Stimulated activated CD8-positive, alpha-beta memory T cell treated with anti-CD3 and anti-CD28 coated beads, Interleukin-15, amount 100 ng/mL, for 4 hours (primary cell): Measurements from ENCODE around the gene AADACL4.
"Not testable (repeated sequence)": the region's sequence is repeated elsewhere in the genome, so short reads cannot be mapped to it uniquely, and the experiment has no call there.

Experiments used
- DNase-seq, 2 donors: peaks; one replicate each; pipeline ENCODE4 v3.0.0-alpha.2; 2020; ENCODE audit warnings: low read depth in 2 of 2

The AADACL4 gene

DNA sequence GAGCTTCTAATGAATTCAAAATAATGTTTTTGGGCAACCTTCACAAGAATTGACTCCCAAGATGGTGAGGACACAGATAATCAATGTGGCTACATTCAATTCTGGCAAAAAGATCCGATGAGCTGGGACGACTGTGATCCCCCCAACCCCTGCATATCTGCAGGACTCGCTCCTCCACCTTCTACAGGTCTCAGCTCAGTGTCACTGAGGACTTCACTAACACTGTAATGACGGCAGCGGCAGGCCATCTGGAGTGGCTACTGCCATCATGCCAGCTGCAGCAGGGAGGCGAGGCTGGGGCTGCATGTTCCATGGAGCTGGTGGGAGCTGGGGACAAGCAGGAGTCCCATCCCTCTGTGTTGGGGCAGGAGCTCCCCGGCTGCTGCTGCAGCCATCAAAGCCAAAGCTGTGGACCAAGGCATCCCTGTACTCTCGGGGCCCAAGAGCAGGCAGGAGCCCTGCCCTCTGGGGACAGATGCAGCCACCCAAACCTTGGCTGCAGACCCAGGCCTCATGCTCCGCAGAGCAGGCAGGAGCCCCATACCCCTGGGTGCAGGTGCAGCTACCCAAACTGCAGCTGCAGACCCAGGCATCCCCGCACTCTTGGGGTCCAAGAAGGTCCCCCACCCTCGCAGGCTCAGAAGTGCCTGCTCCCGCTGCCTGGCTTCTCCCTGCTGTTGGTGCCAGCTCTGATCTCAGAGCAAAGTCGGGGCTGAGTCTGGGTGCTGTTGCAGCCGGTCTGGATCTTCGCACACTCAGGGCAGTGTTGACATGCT lies 13.7 kb upstream of the AADACL4 start:
- no peak for DNase-seq

DNA sequence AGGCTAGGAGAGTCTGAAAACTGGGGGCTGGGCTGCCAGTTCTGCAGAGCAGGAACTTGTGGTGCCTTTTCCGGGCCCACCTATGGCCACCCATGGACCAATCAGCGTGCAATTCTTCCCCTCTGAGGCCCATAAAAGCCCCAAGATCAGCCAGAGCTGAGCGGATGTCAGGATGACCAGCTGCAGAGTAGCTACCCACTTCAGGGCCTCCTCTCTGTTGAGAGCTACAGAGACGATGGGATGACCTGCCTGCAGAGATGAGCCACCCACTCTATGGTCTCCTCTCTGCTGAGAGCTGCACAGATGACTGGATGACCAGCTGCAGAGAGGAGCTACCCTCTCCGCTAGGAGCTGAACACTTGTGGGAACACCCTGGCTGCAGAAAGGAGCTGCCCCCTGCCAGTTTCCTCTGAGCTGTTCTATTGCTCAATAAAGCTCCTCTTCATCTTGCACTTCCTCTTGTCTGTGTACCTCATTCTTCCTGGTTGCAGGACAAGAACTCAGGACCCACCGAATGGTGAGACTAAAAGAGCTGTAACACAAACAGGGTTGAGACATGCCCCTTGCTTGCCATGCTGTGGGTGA lies 12.8 kb upstream of the AADACL4 start:
- no peak for DNase-seq

GRCh38 chr1:12631571-12631970 lies 12.3 kb upstream of the AADACL4 start:
- no peak for DNase-seq

DNA sequence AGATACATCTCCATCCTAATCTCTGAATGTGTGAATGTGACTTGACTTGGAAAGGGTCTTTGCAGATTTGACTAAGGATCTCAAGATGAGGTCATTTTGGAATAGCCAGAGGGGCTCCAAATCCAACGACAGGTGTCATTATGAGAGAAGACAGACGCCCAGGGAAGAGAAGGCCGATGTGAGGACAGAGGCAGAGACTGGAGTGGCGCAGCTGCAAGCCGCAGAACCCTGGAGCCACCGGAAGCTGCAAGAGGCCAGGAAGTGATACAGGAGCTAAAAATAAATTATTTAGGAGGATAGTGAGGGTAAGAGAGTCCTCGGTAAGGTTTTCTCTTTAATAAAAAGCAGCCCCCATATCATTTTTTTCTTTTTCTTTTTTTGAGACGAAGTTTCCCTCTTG lies 9.7 kb upstream of the AADACL4 start:
- no peak for DNase-seq

DNA sequence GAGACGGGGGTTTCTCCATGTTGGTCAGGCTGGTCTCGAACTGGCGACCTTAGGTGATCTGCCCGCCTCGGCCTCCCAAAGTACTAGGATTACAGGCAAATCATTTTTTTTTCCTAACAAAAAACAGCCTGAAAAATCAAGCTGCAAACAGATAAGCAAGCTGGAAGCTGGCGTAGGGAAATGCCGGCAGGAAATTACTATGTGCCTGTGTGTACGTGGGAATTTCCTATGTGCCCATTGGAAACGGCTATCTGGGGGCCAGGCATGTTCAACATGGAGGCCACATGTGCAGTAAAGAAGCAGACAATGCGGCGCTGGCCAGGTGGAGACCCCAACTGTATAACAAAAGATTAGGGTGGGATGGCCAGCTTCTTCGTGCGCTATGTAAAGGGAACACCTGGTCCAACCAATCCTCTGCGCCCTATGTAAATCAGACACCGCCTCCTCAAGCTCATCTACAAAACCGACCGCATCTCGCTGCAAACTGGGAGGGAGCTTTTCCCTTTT lies 9.1 kb upstream of the AADACL4 start:
- no peak for DNase-seq

DNA sequence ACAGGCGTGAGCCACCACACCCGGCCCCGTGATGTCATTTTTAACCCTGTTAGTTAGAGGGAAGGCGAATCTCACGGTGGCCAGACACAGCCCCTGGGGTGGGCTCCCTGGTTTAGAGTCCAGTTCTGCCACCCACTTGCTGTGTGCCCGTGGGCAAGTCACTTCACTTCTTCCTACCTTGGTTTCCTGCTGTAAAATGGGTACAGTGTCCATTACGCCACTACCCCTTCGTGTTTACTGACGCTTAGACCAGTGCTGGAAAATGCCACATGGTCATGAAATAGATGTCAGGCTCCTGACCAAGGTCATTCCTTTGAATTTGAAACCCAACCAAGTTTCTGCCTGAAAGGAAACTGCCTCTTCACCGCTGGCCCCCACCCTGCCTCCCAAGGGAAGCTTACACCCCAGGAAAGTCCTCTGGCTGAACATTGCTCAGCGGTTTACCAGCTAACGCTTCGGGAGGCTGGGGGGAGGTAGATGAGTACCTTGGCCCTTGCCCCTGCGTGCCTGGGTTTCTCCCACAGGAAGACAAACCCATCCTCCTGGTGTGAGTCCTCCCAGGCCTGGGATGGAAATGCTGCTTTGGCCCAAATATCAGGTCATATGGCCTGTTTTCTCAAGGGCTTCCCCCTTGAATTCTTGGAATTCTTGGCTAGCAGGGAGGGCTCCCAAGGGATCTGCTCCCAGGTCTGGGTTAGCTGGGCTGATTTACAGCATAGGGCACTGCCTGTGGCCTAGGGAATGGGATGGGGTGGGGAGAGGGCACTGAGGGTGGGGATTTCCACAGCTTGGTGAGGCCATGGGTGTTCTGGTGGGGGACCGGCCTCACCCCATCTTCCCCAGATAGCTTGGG lies 7.6 kb upstream of the AADACL4 start:
- DNase-seq = no peak

GRCh38 chr1:12637693-12638092 lies 6.2 kb upstream of the AADACL4 start:
- no peak for DNase-seq

DNA sequence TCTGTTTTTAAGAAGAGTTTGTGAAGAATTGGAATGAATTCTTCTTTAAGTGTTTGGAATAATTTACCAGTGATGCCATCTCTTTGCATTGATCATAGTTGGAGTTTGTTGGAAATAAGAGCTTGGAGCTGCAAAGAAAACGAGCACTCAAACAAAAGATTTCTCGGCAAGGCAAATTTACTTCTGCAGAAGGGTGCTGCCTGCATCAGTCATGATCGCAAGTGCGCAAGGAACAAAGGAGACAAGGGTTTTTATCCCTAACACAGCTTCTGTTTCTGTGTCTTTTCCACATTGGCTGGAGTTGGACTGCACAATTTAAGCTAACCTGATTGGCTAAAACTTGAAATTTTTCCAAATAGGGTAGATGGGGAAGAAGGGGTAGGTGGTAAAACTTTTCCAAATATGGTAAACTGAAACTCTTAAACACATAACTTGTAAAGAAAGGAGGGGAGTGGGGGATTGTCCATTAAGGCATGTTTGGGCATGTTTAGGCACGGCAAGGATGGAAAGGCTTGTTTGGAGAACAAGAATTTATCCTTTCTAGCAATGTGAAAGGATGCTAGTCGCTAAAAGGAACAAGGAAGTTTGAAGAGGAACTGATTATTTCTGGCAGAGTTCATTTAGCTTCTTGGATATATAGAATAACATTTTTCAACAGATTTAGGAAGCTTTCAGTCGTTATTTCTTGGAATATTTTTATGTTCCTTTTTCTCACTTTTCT lies 3.5 kb upstream of the AADACL4 start:
- no peak for DNase-seq

DNA sequence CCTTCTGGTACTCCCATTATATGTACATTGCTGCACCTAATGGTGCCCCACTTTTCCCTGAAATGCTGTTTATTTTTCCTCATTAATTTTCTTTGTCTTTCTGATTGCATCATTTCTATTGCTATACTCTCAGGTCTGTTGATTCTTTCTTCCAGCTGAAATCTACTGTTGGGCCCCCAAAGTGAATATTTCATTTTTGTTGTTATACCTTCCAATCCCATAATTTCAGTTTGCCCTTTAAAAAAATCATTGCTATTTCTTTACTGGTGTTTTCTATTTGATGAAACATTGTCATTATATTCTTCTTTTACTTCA lies 3.0 kb upstream of the AADACL4 start:
- no peak for DNase-seq

- DNase-seq = no peak
Observed at GRCh38 chr1:12643079-12643478, 806 bp upstream of the AADACL4 start.

DNA sequence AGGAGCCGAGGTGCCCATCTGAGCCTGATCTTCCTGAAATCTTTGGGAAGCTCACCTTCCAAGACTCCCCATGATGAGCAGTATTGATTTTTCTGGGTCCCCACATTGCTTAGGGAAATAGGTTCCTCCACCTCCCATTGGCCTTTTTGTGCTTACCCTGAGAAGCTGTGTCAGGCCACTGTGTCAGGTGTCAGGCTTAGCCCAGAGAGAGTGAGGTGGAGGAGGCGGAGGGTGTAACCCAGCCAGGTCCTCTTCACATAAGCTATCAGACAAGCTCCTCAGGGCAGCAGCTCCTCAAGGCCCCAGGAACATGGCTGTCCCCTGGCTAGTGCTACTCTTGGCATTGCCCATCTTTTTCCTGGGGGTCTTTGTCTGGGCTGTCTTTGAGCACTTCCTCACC lies 352 bp downstream of the AADACL4 start:
- DNase-seq = no peak

GRCh38 chr1:12644829-12645228 lies 944 bp downstream of the AADACL4 start:
- no peak for DNase-seq

DNA sequence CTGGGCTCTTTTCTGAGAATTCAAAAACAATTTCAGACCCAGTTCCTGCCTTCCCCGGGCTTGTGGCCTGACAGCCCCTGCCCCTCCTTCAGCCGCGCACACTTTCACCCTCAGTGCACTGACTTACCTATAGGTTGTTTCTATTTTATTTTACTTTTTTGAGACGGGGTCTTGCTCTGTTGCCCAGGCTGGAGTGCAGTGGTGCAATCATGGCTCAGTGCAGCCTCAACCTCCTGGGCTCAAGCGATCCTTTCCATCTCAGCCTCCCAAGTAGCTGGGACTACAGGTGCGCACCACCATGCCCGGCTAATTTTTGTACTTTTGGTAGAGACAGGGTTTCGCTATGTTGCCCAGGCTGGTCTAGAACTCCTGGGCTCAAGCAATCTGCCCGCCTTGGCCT lies 1.5 kb downstream of the AADACL4 start:
- DNase-seq = not testable (repeated sequence)

- DNase-seq = no peak
Observed at GRCh38 chr1:12648741-12649140, 4.9 kb downstream of the AADACL4 start.

GRCh38 chr1:12649971-12650421 lies 6.1 kb downstream of the AADACL4 start:
- no peak for DNase-seq

DNA sequence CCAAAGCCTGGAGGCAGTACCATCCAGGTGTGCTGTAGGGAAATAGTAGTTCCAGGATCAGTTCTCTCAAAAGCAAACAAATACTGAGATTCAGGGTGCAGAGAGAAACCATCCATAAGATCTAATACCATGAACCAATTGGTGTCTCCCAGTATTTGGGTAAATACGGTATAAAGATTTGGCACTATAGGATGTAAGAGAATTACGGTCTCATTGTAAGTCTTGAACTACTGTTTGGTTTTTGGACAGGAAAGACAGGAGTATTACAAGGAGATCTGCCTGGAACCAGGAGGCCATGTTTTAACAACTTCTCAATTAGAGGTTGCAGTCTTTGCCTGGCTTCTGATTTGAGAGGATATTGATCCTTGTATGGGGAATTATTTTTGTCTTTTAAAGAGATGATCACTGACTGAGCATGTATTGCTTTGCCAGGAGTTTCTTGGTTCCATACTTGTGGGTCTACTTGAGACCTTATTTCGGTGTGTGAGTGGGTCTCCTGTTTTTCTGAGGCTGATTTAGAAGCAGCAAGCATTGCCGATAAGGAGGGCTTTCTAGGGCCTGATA lies 10.2 kb downstream of the AADACL4 start:
- no peak for DNase-seq

- DNase-seq = no peak
Observed at GRCh38 chr1:12654657-12655056, 10.8 kb downstream of the AADACL4 start.

DNA sequence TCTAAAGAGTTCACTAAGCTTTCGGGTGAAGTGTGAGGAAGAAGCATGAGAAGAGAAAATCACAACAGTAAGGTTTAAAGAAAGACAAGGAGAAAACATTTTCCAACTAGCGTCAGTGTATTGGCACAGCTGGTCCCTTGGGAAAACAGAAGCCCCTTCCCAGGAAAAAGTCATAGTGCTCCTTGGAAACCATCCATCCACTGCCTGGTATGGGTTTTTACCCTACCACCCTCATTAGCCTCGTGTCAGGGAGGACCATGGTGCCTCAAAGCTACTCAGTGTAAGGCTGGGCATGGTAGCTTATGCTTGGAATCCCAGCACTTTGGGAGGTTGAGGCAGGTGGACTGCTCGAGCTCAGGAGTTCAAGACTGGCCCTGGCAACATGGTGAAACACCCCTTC lies 12.7 kb downstream of the AADACL4 start:
- DNase-seq = no peak

DNA sequence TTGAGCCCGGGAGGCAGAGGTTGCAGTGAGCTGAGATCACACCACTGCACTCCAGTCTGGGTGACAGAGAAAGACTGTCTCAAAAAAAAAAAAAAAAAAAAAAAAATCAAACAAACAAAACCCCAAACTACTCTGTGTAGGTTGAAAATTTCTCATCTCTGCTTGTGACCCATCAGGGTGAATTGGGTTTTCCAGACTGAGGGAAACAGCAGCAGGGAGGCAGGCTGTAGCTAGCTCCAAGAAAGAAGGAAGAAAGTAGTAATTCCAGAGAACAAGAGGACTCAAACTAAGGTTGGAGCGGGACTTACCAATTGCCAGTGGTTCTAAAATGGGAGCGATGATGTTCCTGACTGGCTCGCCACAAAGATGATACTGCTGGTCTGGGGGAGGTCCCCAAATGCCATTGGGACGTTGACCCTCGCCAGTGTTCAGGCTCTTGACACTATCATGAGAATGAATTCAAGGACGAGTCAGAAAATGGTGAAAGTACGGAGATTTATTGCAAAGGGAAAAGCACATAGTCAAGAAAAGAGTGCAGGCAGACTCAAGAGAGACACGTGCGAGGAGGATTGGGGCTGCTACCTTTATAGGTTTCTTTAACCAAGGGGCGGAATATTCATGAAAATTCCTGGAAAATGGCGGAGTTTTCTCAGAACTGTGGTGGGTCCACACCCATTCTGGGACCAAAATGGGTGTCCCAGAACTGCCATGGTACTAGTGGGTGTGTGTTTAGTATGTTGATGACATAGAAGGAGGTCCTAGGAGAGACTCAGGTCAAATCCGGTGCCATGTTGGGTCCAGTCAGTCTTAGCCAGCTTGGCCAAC lies 13.4 kb downstream of the AADACL4 start:
- no peak for DNase-seq

DNA sequence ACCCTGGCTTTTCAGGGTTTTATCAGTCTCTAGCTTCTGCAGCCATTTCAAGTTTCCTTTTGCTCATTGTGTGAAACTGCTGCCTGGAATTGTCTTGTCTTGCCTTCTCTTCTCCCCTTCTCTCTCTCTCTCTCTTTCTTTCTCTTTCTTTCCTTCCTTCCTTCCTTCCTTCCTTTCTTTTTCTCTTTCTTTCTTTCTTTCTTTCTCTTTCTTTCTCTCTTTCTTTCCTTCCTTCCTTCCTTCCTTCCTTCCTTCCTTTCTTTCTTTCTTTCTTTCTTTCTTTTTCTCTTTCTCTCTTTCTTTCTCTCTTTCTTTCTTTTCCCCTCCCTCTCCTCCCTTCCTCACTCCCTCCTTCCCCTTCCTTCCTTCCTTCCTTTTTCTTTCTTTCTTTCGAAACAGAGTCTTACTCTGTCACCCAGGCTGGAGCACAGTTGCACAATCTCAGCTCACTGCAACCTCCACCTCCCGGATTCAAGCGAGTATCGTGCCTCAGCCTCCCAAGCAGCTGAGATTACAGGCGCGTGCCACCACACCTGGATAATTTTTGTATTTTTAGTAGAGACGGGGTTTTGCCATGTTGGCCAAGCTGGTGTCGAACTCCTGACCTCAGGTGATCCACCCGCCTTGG lies 14.1 kb downstream of the AADACL4 start:
- DNase-seq = not testable (repeated sequence)
